Neural cell (in vitro differentiated cells): ENCODE measurements around the gene CNST. TPM values are rescaled to one million over a fixed set of nuclear protein-coding genes. Genes with fewer than 3 reads are reported as not detected.

Experiments
- H2AFZ ChIP-seq: fragments of 200-600, 300-800 bp; sonication (generic), shearing (Covaris generic); 2 replicates; pipeline ENCODE4 v1.6.0; 2014; ENCODE audit warnings: low read depth, mild to moderate bottlenecking, antibody characterized with exemption, low read length, moderate library complexity
- H3F3A ChIP-seq: fragments of 200-600 bp; shearing (Covaris generic); 2 replicates; pipeline ENCODE4 v1.6.1; 2016; ENCODE audit warnings: mild to moderate bottlenecking, moderate library complexity, mixed read lengths, antibody characterized with exemption, low read length; ENCODE audit not compliant: insufficient read depth, poor library complexity, severe bottlenecking
- H3K27ac ChIP-seq: fragments of 200-600, 300-800 bp; sonication (generic), shearing (Covaris generic); 2 replicates; pipeline ENCODE4 v1.5.1; 2014; ENCODE audit warnings: mild to moderate bottlenecking, low read length, moderate library complexity
- H3K27me3 ChIP-seq: fragments of 300-800, 200-600 bp; sonication (generic), shearing (Covaris generic); 2 replicates; pipeline ENCODE4 v1.6.0; 2014; ENCODE audit warnings: mild to moderate bottlenecking, low read depth, low read length, moderate library complexity; ENCODE audit not compliant: insufficient read depth
- H3K36me3 ChIP-seq: fragments of 300-800, 200-600 bp; sonication (generic), shearing (Covaris generic); 2 replicates; pipeline ENCODE4 v1.5.1; 2014; ENCODE audit warnings: mild to moderate bottlenecking, antibody characterized with exemption, low read length, moderate library complexity; ENCODE audit not compliant: insufficient read depth
- H3K4me2 ChIP-seq: fragments of 300-800, 200-600 bp; sonication (generic), shearing (Covaris generic); 2 replicates; pipeline ENCODE4 v1.6.0; 2014; ENCODE audit warnings: mild to moderate bottlenecking, low read length
- H3K4me3 ChIP-seq: fragments of 300-800, 200-600 bp; sonication (generic), shearing (Covaris generic); 2 replicates; pipeline ENCODE4 v1.5.1; 2014; ENCODE audit warnings: mild to moderate bottlenecking, low read length, moderate library complexity
- H3K79me2 ChIP-seq: fragments of 200-600 bp; shearing (Covaris generic); replicated peaks from 2 replicates; pipeline ENCODE4 v1.6.0; 2014; ENCODE audit warnings: mild to moderate bottlenecking, low read length, moderate library complexity; ENCODE audit not compliant: insufficient read depth
- H3K9ac ChIP-seq: fragments of 300-800, 200-600 bp; sonication (generic), shearing (Covaris generic); 2 replicates; pipeline ENCODE4 v1.6.1; 2016; ENCODE audit warnings: mild to moderate bottlenecking, low read length, mixed read lengths
- H3K9me2 ChIP-seq: fragments of 200-600 bp; shearing (Covaris generic); 2 replicates; pipeline ENCODE4 v1.6.1; 2016; ENCODE audit warnings: mild to moderate bottlenecking, low read length, mixed read lengths; ENCODE audit not compliant: insufficient read depth
- H3K9me3 ChIP-seq: fragments of 200-600, 300-800 bp; sonication (generic), shearing (Covaris generic); 2 replicates; pipeline ENCODE4 v1.6.1; 2016; ENCODE audit warnings: mild to moderate bottlenecking, mixed run types, low read length, moderate library complexity, mixed read lengths
- H4K20me1 ChIP-seq: fragments of 200-600 bp; shearing (Covaris generic); 2 replicates; pipeline ENCODE4 v1.6.1; 2016; ENCODE audit warnings: mild to moderate bottlenecking, mixed run types; ENCODE audit not compliant: insufficient read depth
- EP300 ChIP-seq: fragments of 450-650 bp; conservative IDR thresholded peaks from 2 replicates; pipeline ENCODE4 v1.6.1; 2014; ENCODE audit warnings: antibody characterized with exemption, mild to moderate bottlenecking, moderate library complexity; ENCODE audit not compliant: poor library complexity, severe bottlenecking
- EZH2 ChIP-seq: fragments of 200-600, 300-800 bp; shearing (Covaris generic), sonication (generic); IDR thresholded peaks from 2 replicates; pipeline ENCODE4 v1.6.1; 2014; ENCODE audit warnings: antibody characterized with exemption, low read length, borderline replicate concordance, mild to moderate bottlenecking; ENCODE audit not compliant: insufficient read depth, poor library complexity, severe bottlenecking
- MXI1 ChIP-seq: fragments of 450-650 bp; conservative IDR thresholded peaks from 2 replicates; pipeline ENCODE4 v1.6.1; 2014; ENCODE audit warnings: antibody characterized with exemption, mild to moderate bottlenecking; ENCODE audit not compliant: poor library complexity, severe bottlenecking
- POLR2AphosphoS5 ChIP-seq: IDR thresholded peaks from 2 replicates; pipeline ENCODE4 v1.6.1; 2012
- RAD21 ChIP-seq: fragments of 450-650 bp; conservative IDR thresholded peaks from 2 replicates; pipeline ENCODE4 v1.6.1; 2014; ENCODE audit warnings: antibody characterized with exemption, mild to moderate bottlenecking, moderate library complexity
- REST ChIP-seq: IDR thresholded peaks from 2 replicates; pipeline ENCODE4 v1.6.1; 2012; ENCODE audit warnings: borderline replicate concordance
- SMC3 ChIP-seq: fragments of 450-650 bp; conservative IDR thresholded peaks from 2 replicates; pipeline ENCODE4 v1.6.1; 2014; ENCODE audit warnings: antibody characterized with exemption, mild to moderate bottlenecking, moderate library complexity; ENCODE audit not compliant: poor library complexity
- TAF1 ChIP-seq: IDR thresholded peaks from 2 replicates; pipeline ENCODE4 v1.6.1; 2012; ENCODE audit warnings: low read depth
- polyA plus RNA-seq: library from polyadenylated mRNA; depleted of rRNA; stranded (reverse); fragments of >200 nt; gene quantifications from 2 replicates; pipeline ENCODE4 v1.2.3, GENCODE V29; 2014
- TF ChIP-seq, protein P1 (sequence below): fragments of 450-650 bp; IDR thresholded peaks from 2 replicates; pipeline ENCODE4 v1.5.1; 2014; ENCODE audit warnings: antibody characterized with exemption, mild to moderate bottlenecking, moderate library complexity; ENCODE audit not compliant: poor library complexity, severe bottlenecking

CNST gene
- polyA plus RNA-seq, 1 donor from 2014 or later = 26.3 TPM

DNA sequence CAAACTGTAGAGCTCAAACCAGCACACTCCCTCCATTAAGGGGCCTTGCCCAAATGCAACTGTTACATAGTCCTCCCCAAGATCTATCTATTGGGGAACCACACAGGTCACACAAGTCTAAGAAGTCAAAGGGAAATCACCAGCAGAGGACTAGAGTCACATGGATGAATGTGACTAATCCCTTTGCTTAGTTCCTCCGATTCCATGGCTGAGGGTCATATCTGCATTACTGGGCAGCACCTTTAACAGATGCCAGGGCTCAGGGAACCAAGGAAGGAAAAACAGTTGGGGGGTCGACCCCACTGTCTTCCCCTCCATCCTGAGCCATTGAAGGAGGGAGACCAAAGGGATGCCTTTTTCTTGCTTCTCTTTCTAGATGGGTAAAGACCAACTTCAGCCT is 35.8 kb upstream of the CNST start (continued):
- TF ChIP-seq, protein P1, sequence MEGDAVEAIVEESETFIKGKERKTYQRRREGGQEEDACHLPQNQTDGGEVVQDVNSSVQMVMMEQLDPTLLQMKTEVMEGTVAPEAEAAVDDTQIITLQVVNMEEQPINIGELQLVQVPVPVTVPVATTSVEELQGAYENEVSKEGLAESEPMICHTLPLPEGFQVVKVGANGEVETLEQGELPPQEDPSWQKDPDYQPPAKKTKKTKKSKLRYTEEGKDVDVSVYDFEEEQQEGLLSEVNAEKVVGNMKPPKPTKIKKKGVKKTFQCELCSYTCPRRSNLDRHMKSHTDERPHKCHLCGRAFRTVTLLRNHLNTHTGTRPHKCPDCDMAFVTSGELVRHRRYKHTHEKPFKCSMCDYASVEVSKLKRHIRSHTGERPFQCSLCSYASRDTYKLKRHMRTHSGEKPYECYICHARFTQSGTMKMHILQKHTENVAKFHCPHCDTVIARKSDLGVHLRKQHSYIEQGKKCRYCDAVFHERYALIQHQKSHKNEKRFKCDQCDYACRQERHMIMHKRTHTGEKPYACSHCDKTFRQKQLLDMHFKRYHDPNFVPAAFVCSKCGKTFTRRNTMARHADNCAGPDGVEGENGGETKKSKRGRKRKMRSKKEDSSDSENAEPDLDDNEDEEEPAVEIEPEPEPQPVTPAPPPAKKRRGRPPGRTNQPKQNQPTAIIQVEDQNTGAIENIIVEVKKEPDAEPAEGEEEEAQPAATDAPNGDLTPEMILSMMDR = no peak
- no peak for TF ChIP-seq SMC3

- Histone ChIP-seq H3K4me2 (no peak overlapping the region), H3F3A (no peaks in the 10 kb centered on the region), H4K20me1 (no peaks in the 10 kb centered on the region), H3K9me3 (no peaks in the 10 kb centered on the region), H3K9ac (no peak overlapping the region), H3K27ac (no peak overlapping the region), H3K9me2 (no peaks in the 10 kb centered on the region), H3K4me3 (no peak overlapping the region), H3K36me3 (no peaks in the 10 kb centered on the region), H3K27me3 (no peaks in the 10 kb centered on the region), H3K79me2 (no peaks in the 10 kb centered on the region), H2AFZ (no peak overlapping the region)
- TF ChIP-seq RAD21 = no peak
- no peak for TF ChIP-seq SMC3
- no peak for TF ChIP-seq POLR2AphosphoS5
- TF ChIP-seq, protein P1 = no peak
- TF ChIP-seq TAF1 = no peak
- no peak for TF ChIP-seq REST
- no peak for TF ChIP-seq EP300
- no peak for TF ChIP-seq MXI1
- TF ChIP-seq EZH2 = no peak
These were observed 33.7 kb upstream of the CNST start for GRCh38 chr1:246532519-246532918.
